Measurements from ENCODE around the gene DRD4. TPM values are rescaled to one million over a fixed set of nuclear protein-coding genes. Genes with fewer than 3 reads are reported as not detected.

DRD4 gene
- polyA plus RNA-seq, 2 of the 4 experiments (the other 2 are of a cell fraction) = not detected

GRCh38 chr11:611001-611996, 25.8 kb upstream of the DRD4 start:
- CTCF ChIA-PET = interaction anchor here (1.0 to 2.7 kb wide), 4 partner anchors 8 to 154 kb away, joined by 3 to 8 read pairs (median 3); no protein-coding TSS in a partner anchor

DNA sequence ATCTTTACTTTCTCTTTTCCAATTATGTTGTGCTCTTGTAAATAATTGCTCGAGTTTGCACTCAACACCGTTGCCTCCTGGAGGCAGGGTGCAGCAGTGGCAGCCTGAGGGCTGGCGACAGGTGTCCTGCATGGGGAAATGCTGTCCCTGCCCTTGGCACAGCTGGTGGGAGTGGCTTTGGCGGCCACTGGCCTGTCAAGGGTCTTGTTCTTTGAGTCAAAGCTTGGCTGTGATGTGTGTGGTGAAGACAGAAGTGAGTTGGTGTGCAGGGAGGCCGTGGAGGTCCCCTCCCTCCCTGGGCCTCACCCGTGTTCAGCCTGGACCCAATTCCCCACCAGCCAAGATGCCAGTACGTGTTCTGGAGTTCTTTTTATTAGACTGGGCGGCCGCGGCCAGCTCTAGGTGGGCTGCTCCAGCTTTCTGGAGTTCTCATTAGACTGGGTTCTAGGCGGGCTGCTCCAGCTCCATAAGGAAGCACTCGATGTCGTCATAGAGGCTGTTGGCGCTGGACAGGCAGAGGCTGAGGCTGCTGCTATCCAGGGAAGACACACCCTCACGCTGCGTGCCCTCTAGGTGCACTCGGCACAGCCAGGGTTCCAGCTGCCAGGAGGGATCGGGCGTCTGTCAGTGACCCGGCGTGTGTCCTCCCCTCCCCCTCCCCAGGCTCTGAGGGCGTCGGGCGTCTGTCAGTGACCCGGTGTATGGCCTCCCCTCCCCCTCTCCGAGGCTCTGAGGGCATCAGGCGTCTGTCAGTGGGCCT, 24.7 kb upstream of the DRD4 start:
- DNase-seq (ENCODE audit: low read depth in 1 of 2, low spot score in 1 of 2) (peak; percentile 35 to 57), ATAC-seq (0 out of 6 replicates have a peak, but pooled peaks of 1 of the 2 experiments have one; percentile 17), FAIRE-seq (no peak)
- 80% methylated on average over 18 of the region's 27 CpGs for WGBS (ENCODE audit: missing lambda C conversion rate)
- TF ChIP-seq PHF8 (IDR thresholded peaks at IDR 0.05; ENCODE audit: borderline replicate concordance, low read depth) (no peak), HOXB5 (CRISPR knock-in tag; IDR thresholded peaks at IDR 0.05) (no peak), NR3C1 (IDR thresholded peaks at IDR 0.05) (no peak), EHF (CRISPR knock-in tag; IDR thresholded peaks at IDR 0.05) (no peak), RCOR1 (IDR thresholded peaks at IDR 0.05; ENCODE audit: low read depth, low read length) (no peak)
- TF ChIP-seq, protein P1, sequence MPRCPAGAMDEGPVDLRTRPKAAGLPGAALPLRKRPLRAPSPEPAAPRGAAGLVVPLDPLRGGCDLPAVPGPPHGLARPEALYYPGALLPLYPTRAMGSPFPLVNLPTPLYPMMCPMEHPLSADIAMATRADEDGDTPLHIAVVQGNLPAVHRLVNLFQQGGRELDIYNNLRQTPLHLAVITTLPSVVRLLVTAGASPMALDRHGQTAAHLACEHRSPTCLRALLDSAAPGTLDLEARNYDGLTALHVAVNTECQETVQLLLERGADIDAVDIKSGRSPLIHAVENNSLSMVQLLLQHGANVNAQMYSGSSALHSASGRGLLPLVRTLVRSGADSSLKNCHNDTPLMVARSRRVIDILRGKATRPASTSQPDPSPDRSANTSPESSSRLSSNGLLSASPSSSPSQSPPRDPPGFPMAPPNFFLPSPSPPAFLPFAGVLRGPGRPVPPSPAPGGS (IDR thresholded peaks at IDR 0.05) = no peak
- TF ChIP-seq, protein P2, sequence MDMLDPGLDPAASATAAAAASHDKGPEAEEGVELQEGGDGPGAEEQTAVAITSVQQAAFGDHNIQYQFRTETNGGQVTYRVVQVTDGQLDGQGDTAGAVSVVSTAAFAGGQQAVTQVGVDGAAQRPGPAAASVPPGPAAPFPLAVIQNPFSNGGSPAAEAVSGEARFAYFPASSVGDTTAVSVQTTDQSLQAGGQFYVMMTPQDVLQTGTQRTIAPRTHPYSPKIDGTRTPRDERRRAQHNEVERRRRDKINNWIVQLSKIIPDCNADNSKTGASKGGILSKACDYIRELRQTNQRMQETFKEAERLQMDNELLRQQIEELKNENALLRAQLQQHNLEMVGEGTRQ (IDR thresholded peaks at IDR 0.05) = no peak
- TF ChIP-seq, protein P3, sequence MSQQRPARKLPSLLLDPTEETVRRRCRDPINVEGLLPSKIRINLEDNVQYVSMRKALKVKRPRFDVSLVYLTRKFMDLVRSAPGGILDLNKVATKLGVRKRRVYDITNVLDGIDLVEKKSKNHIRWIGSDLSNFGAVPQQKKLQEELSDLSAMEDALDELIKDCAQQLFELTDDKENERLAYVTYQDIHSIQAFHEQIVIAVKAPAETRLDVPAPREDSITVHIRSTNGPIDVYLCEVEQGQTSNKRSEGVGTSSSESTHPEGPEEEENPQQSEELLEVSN (IDR thresholded peaks at IDR 0.05; ENCODE audit: borderline replicate concordance, low read depth) = no peak
- ChIA-PET CTCF (interaction anchor here (0.6 to 2.7 kb wide), 6 partner anchors 11 to 110 kb away, joined by 3 to 8 read pairs (median 3); no protein-coding TSS in a partner anchor), POLR2A (interaction anchor here (1.0 kb wide), 1 partner anchor 36 kb away, joined by 4 read pairs; the partner anchor contains the start of gene PHRF1)
- Histone ChIP-seq H3K9me3 (no peaks in the 10 kb centered on the region), H3K27ac (no peak overlapping the region), H3K4me3 (no peak overlapping the region), H3K4me1 (peaks cover 13% of the 10 kb centered on the region; the same call in 2 of the 3 replicates), H3K4me2 (no peak overlapping the region)

More at GRCh38 chr11:611001-611996, 25.8 kb upstream of the DRD4 start:
- TF ChIP-seq NR3C1 (IDR thresholded peaks at IDR 0.05) (no peak), HEYL (CRISPR knock-in tag; IDR thresholded peaks at IDR 0.05) (no peak), JUN (IDR thresholded peaks at IDR 0.05) (peak in 1 of 2 experiments; percentile 8; a peak in 1 of 5 replicates), CHD2 (IDR thresholded peaks at IDR 0.05; ENCODE audit: low read length, partially characterized antibody) (no peak)
- TF ChIP-seq, protein P3 (IDR thresholded peaks at IDR 0.05; ENCODE audit: borderline replicate concordance, low read depth) = no peak
- POLR2A ChIA-PET = no interaction called here
- FAIRE-seq (no peak), DNase-seq (ENCODE audit: low read depth in 1 of 2, low spot score in 1 of 2) (no peak), ATAC-seq (no peak)
- Histone ChIP-seq H3K9me3 (no peaks in the 10 kb centered on the region), H3K27ac (no peak overlapping the region), H3K4me3 (no peak overlapping the region), H3K4me1 (peaks cover 15% of the 10 kb centered on the region; the same call in 2 of the 3 replicates), H3K4me2 (no peak overlapping the region)
- WGBS (ENCODE audit: missing lambda C conversion rate) = 89% methylated on average over 38 of the region's 49 CpGs

DNA sequence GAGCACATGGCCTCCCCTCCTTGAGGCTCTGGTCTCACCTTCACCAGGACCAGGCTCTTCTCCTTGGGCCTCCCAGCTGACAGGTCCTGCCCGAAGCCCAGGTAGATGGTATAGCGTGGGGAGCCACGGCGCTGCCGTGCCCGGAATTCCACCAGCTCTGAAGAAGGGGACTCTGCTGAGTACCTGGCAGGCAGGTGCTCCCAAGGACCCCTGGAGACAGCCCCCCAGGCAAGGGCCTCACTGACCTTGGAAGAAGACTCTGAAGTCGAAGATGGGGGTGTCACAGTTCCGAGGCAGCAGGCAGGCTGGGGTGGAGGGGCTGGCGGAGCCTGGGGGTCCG, 24.1 kb upstream of the DRD4 start:
- no peak overlapping the region for H3K4me3 ChIP-seq
- H3K4me1 ChIP-seq = peaks cover 13% of the 10 kb centered on the region; the same call in 2 of the 3 replicates
- H3K27ac ChIP-seq = no peak overlapping the region
- ATAC-seq (no peak), FAIRE-seq (no peak), DNase-seq (ENCODE audit: low read depth in 1 of 2, low spot score in 1 of 2) (no peak)
- H3K4me2 ChIP-seq = no peak overlapping the region
- CTCF ChIA-PET = interaction anchor here (0.7 to 1.5 kb wide), 5 partner anchors 10 to 111 kb away, joined by 3 to 5 read pairs (median 3); no protein-coding TSS in a partner anchor
- 98% methylated on average over 6 of the region's 10 CpGs for WGBS (ENCODE audit: missing lambda C conversion rate)
- POLR2A ChIA-PET = interaction anchor here (1.0 to 1.5 kb wide), 2 partner anchors 37 kb away, joined by 4 to 5 read pairs; partner anchors contain the start of gene PHRF1
- H3K9me3 ChIP-seq = no peaks in the 10 kb centered on the region
- TF ChIP-seq CHD2 (IDR thresholded peaks at IDR 0.05; ENCODE audit: low read length, partially characterized antibody) (no peak), EHMT2 (IDR thresholded peaks at IDR 0.05; ENCODE audit: low read depth) (no peak), RNF2 (IDR thresholded peaks at IDR 0.05; ENCODE audit: borderline replicate concordance, low read depth) (no peak), ESRRA (IDR thresholded peaks at IDR 0.05; ENCODE audit: borderline replicate concordance, low read length) (no peak), HEYL (CRISPR knock-in tag; IDR thresholded peaks at IDR 0.05) (no peak), MAZ (IDR thresholded peaks at IDR 0.05; ENCODE audit: borderline replicate concordance, low read depth, low read length) (no peak), CBX8 (IDR thresholded peaks at IDR 0.05) (no peak), MYC (IDR thresholded peaks at IDR 0.05; ENCODE audit: borderline replicate concordance, low read length) (no peak), GATA3 (IDR thresholded peaks at IDR 0.05; ENCODE audit: borderline replicate concordance) (no peak), NR3C1 (IDR thresholded peaks at IDR 0.05) (no peak), POLR2AphosphoS2 (conservative IDR thresholded peaks at IDR 0.05; ENCODE audit: low read length) (no peak), CEBPB (IDR thresholded peaks at IDR 0.05) (no peak)
- TF ChIP-seq, protein P4, sequence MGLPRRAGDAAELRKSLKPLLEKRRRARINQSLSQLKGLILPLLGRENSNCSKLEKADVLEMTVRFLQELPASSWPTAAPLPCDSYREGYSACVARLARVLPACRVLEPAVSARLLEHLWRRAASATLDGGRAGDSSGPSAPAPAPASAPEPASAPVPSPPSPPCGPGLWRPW (IDR thresholded peaks at IDR 0.05) = no peak
- TF ChIP-seq, protein P5, sequence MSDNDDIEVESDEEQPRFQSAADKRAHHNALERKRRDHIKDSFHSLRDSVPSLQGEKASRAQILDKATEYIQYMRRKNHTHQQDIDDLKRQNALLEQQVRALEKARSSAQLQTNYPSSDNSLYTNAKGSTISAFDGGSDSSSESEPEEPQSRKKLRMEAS (IDR thresholded peaks at IDR 0.05) = no peak
- TF ChIP-seq, protein P6, sequence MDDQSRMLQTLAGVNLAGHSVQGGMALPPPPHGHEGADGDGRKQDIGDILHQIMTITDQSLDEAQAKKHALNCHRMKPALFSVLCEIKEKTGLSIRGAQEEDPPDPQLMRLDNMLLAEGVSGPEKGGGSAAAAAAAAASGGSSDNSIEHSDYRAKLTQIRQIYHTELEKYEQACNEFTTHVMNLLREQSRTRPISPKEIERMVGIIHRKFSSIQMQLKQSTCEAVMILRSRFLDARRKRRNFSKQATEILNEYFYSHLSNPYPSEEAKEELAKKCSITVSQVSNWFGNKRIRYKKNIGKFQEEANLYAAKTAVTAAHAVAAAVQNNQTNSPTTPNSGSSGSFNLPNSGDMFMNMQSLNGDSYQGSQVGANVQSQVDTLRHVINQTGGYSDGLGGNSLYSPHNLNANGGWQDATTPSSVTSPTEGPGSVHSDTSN (IDR thresholded peaks at IDR 0.05) = no peak

Measured in A549 (cell line).